Endometrium (tissue), 2 donors: ENCODE measurements around the gene OTX1.
"Not testable (repeated sequence)": the region's sequence is repeated elsewhere in the genome, so short reads cannot be mapped to it uniquely, and the experiment has no call there.

ENCODE experiments used
- FAIRE-seq: peaks from 2 replicates; lab custom pipeline; 2012; peaks lifted over from hg19 to GRCh38; lab: Jason Lieb, UNC
- donor health status: control.
- donor health status: control.

The OTX1 gene

DNA sequence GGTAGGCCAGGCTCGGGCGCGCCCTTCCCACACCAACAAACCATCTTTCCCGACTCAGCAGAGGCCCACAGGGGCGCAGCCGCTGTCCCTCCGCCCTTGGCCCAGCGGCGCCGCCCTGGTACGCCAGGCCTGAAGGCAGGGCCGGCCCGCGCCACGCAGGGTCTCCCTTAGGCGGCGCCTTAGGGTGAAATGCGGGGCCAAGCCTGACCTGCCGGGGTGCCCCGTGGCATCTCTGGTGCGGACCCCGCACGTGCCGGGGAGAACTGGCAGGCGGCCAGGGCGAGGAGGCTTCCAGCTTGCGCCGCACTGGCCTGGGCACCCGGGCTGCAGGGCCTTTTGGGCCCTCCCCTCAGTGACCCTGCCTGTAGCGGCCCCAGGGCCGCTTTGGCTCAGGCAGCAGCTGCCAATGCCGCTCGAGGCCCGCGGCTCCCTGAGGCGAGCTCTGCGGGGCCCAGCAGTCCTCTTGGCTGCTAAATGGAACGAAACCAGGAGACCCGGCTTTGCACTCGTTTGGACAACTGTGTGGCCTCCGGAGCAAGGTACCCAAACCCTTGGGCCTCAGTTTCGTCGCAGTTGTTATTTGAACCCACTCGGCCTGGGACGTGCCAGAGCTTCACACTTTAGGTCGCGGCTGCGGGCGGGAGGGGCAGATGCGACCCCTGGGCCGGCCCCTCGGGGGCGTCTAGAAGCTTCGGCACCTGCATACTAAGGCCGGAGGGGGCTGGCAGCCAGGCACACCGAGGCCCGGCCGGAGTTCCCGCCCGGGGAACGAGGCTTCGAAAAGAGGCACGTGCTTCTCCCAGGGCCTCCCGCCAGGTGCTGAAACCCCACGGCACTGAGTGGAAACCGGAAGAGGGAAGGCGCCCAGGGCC, 8.5 kb downstream of the OTX1 start:
- no peak for FAIRE-seq

DNA sequence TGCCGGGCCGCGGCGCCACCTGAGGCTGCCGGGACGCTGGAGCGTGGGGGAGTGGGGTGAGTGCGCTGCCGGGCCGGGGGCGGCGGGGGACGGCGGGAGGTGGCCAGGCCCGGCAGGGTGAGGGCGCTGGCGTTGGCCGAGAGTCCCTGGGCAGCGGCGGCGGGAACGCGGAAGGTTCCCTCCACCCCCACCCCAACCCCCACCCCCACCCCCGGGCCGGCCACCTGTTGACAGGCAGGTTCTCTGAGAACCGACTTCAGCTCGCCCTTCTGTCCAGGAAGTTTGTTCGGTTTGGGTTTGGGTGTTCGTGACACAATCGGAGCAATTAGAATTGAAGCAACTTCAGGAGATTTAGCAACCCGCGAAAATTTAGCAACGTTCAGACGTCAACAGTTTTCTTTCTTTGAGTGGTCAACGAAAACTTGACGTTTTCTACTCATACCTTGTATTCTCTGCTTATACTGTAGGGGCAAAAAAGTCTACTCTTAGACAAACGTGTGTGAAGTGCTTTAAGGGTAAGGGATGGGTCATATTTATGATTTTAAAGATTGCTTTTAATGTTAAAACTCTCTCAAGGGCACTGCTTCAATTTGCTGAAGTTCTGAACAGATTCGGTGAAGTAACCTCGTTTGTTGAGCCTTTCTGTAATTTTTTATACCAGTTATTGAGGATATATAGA, 9.3 kb downstream of the OTX1 start:
- FAIRE-seq: no peak

DNA sequence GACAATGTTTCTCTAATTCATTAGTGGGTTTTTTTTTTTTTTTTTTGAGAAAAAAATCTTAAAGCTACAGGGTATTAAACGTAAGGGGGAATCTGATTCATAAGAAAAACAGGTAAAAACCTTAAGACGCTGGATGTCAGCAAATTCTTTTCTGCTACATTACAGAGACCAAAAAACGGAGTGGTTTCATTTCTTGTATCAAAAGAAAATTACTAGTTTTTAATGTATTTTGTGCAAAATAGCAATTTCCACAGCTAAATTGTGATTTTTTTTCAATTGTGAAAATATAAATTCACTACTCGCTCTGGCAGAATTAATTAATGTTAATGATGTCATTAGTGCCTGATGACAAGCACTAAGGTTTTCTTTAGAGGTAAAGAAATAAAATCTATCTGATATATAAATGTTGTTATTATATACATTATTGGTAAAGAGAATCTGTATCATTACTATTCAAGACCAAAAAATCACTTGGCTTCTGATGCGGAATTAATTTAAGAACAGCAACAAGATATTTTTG, 9.9 kb downstream of the OTX1 start:
- FAIRE-seq: no peak

DNA sequence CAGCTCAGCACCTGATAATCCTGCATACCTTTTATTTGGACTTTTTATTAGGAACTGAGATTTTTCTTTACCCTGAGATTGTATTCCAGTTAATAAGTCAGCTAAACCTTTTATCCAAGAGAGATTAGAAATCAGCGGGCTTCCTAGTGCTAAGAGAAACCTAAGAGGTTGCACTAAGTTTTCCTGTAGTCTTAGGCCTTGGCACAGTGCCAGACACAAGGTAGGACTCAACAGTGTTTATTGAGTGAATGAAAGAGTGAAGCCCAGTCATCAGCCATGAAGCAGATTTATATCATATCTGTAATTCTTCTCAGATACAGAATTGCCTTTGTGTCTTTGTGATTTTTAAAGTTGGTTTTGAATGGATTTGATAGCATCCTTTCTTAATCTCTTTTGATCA, 13.6 kb downstream of the OTX1 start:
- no peak for FAIRE-seq

DNA sequence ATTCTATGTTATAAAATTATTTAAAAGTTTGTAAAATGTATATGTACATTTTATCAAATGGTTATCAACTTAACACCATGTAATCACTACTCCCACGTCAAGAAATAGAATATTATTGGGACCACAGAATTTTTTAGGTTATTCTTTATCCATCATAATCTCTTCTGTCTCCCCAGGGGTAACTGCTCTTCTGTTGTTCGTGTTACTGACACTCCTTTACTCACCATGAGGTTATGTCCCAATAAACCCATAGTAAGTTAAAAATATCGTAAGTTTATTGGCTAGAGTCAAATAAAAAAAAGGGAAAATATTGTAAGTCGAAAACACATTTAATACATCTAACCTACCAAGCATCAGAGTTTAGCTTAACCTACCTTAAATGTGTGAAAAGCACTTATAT, 14.0 kb downstream of the OTX1 start:
- FAIRE-seq: no peak

DNA sequence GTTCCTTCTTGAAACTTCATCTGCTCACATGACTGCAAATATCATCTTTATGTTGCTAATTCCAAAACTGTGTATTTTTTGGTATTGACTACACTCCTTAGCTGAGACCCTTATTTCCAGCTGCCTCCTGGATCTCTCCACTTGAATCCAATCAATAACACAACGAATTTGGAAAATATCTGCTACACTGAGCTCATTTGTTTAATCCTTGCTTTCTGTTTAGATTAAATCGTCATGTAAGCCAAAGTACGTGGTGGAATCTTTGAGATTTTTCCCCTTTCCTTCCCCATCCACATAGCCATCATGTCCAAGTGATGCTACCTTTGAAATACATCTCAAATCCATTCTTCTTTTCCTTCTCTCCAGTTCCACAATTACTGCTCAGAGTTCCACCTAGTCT, 15.6 kb downstream of the OTX1 start:
- no peak for FAIRE-seq

DNA sequence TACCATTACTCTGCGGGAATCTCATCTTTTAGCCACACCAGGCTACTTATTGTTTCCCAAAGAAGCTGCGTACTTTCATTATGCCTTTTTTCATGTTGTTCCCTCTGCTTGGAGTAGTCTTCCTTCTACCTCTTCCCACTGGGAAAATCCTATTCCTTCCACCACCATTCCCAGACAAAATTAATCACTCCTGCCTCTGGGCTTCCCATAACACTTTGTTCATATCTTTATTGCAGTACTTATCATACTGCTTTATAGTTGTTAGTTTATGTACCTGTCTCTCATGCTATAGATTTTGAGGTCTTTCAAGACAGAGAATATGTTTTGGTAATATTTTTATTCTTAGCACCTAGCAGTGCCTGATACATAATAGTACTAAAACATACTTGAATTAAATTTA, 16.2 kb downstream of the OTX1 start:
- no peak for FAIRE-seq

DNA sequence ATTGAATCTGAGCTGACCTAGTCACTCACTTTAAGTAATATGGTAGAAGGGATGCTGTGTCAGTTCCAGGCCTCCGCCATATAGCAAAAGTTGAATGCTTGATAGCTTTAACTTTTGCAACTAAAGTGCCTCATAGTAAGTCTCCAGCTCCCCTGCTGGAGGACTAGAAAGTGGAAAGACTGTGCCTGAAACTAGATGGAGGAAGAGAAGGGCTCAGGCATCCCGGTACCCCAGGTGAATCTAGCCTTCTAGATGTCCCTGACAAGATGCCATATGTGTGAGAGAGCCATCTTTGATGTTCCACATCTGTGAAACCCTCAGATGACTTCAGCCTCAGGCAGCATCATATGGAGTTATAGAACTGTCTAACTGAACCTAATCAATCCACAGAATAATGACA, 21.0 kb downstream of the OTX1 start:
- FAIRE-seq: no peak

DNA sequence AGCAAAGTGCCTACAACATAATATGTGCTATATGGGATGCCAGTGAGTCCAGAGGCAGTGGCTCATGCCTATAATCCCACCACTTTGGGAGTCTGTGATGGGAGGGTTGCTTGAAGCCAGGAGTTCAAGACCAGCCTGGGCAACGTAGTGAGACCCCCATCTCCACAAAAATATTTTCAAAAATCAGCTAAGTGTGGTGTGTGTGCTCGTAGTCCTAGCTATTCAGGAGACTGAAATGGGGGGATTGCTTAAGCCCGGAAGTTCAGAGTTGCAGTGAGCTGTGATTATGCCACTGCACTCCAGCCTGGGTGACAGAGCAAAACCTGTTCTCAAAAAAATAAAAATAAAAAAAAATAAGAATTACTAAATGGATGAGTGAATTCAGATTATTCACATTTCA, 23.4 kb downstream of the OTX1 start:
- FAIRE-seq: no peak

DNA sequence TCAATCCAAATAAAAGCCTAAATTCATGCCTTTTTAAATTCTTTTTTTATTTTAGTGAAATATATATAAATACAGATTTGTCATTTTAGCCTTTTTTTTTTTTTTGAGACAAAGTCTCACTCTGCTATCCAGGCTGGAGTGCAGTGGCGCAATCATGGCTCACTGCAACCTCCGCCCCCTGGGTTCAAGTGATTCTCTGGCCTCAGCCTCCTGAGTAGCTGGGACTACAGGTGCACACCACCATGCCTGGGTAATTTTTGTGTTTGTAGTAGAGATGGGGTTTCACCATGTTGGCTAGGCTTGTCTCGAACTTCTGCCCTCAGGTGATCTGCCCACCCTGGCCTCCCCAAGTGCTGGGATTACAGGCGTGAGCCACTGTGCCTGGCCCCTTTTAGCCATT, 23.8 kb downstream of the OTX1 start:
- FAIRE-seq: not testable (repeated sequence)

DNA sequence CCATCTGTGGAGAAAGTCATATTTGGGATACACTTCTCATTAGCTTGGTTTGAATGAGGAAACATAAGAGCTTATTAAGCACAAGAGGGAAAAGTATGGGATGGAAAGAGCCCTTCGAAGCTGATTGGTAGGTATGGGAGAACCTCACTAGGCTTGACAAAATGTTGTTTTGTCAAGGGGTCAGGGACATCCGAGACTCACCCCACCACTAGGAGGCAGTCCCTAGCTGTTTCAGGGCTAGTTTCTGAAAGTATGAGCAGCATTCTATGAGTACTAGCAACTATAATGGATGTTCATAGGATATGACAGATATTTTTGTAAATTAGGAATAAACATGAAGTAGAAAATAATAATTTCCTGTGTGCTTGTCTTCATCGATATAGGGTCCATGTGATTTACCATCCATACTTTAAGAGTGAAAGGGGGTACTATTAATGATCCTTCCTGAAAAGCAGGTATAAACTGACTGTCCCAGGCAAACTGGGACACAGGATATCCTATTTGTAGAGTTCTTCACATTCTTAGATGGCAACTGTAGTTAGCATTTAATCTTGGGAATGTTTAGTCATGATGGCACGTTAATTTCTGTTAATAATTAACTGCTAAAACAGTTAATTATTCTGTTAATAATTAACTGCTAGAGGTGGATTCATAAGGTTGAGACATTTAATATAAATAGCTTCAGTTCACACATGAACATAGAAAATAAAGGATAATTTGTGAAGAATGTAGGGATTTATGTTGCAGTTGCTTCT, 28.4 kb downstream of the OTX1 start:
- FAIRE-seq: no peak

DNA sequence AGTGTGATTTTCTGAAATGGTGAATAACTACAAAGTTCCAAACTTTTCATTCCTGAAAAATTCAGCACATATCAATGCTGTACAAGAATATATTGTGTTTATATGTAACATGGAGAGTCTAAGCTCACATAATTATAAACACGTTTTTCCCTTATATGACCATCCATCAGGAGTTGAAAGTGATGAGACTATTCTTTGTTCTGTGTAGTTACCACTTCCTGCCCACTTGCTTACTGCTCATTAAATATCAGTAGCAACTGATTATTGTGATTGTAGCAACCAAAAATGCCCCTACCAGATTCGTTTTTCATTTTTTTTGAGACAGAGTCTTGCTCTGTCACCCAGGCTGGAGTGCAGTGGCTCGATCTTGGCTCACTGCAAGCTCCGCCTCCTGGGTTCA, 30.8 kb downstream of the OTX1 start:
- FAIRE-seq: no peak

DNA sequence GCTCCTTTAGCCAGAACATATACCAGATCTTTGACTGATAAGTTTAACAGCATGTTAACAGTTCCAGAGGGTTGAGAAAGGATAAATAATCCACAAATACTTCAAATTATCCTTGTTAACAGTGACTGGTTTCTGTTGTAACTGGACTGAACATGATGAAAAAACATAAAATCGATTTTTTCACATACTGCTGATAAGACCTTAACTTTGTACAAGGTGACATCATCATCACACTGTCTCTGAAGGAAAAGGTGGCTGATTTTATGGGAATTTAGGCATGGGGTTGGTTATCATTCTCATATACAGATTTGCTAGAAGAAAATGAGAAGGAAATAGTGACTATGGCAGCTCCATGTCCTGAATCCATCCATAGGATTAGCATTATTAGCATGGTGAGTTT, 36.1 kb downstream of the OTX1 start:
- no peak for FAIRE-seq

DNA sequence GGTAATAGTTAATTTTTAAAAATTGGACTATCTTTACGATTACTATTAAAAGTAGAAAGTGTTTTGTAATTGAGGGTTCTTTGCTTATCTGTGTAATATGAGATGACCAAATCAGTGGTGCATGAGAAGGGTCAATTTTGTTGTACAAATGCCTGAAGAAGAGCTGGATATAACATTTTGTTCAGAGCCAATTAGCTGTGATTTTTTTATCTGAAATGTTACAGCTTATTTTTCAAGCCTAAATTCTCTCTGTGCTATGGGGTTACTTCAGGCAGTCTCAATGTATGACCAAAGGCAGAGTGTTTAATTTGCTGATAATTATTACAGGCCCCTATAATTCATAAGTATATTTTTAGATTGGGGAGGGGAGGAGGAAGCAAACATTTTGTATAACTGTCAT, 41.8 kb downstream of the OTX1 start:
- FAIRE-seq: no peak

DNA sequence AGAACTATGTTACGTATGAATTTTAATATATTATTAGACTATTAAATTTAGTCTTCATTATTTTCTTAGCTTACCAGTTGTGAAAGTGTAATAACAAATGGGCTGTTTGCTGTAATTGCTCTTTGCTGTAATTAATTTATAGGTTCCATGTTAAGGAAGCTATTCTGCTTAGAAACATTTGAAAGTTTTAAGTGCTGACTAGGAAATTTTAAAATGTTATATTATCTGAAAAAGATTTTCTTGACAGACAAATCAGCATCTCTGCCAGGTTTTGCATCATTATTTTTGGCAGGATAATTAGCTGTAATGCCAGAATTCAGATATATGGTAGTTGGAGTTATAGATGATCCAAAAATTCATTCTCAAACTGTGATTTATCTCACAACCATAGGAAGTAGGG, 42.2 kb downstream of the OTX1 start:
- FAIRE-seq: no peak

DNA sequence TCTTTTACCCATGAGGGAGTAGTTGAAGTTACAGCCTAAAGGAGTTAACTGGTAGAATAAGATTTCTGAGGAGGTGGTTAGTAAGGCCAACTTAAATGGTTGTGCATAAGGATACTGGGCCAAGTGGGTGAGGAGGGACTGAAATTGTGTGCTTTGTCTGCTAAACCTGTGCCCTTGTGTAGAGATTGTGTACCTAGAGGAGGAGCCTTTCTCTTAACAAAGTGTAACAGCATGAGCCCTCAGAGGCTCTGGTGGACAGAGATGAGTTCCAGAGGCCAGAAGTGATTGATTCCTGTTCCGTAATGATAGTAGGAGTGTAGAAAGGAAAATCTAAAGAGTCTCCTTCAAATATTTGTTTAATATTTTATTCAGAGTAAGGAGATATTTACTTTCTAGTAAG, 42.9 kb downstream of the OTX1 start:
- no peak for FAIRE-seq

DNA sequence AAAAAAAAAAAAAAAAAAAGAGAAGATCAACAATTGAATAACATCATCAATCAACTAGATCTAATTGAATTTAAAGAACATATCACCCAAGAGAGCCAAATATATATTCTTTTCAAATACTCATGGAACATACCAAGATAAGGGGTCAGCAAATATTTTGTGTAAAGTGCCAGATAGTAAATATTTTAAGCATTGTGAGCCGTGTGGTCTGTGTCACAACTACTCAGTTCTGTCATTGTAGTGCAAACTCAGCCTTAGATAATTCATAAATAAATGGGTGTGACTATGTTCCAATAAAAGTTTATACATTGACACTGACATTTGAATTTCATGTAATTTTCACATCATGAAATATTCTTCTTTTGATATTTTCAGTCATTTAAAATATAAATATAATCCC, 45.9 kb downstream of the OTX1 start:
- FAIRE-seq: no peak

DNA sequence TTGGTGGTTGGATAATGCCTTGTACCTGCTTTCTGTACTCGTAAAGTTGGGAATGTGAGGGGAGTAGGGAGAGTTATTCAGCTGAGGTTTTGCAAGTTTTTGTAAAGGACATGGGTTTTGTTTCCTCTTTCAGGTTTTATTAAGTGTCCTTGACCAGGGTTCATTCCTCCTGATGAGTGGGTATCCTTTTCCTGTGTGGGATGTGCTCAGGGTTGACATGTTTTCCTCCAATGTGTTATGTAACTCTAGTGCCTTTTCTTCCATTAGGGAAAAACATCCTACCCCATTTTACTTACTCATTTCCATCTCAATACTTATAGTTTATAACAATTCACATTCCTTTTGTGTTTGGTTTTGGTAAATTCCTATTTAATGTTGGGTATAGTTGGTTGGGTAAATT, 48.4 kb downstream of the OTX1 start:
- FAIRE-seq: no peak

DNA sequence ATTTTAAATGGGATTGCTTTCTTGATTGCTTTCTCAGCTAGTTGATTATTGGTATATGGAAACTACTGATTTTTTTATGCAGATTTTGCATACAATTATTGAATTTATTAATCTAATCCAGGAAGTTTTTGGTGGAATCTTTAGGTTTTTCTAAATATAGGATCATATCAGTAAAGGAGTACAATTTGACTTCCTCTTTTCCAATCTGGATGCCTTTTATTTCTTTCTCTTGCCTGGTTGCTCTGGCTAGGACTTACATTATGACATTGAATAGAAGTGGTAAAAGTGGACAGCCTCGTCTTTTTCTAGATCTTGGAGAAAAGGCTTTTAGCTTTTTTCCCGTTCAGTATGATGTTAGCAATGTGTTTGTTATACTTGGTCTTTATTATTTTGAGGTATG, 51.3 kb downstream of the OTX1 start:
- no peak for FAIRE-seq

DNA sequence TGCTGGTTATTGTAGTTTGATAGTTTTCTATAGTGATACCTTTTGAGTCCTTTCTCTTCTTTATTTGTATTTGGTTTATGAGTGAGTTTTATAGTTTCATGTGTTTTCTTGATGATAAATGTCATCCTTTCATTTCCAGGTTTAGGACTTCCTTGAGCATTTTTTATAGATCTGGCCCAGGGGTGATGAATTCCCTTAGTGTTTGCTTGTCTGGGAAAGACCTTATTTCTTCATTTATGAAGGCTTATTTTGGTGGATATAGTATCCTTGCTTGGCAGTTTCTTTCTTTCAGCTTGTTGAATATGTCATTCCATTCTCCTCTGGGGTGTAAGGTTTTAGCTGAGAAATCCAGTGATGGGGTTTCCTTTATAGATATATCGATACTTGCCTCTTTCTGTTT, 53.9 kb downstream of the OTX1 start:
- FAIRE-seq: no peak
